ENCODE results near the gene HMGB4. TPM values are rescaled to one million over a fixed set of nuclear protein-coding genes. Genes with fewer than 3 reads are reported as not detected.

HMGB4 gene
- total and polyA plus RNA-seq, 9 of the 15 experiments (the other 6 are each of a cell fraction or from before 2014, with no cell fraction given) = not detected

GRCh38 chr1:33822396-33822795 is 41.5 kb upstream of the HMGB4 start:
- Histone ChIP-seq H3K27me3 (ENCODE audit: control insufficient read depth in 2 of 2, insufficient read depth in 2 of 2, low read length in 2 of 2) (peaks cover 0 to 6% of the 10 kb centered on the region in 2 experiments; a peak in 2 of 5 replicates), H3K9me1 (ENCODE audit: control insufficient read depth, insufficient read depth, low read length) (no peaks in the 10 kb centered on the region), H3K9ac (ENCODE audit: insufficient read depth in 1 of 2, low read depth in 2 of 2, low read length in 2 of 2) (no peak overlapping the region), H4K20me1 (replicated peaks; ENCODE audit: control insufficient read depth, insufficient read depth, low read length) (no peaks in the 10 kb centered on the region; the same call in 1 of the 2 replicates), H2AFZ (ENCODE audit: low read depth, low read length) (no peak overlapping the region), H3K79me2 (ENCODE audit: control insufficient read depth, insufficient read depth, low read length) (no peaks in the 10 kb centered on the region), H3K4me1 (replicated peaks in 1 of 2; ENCODE audit: control insufficient read depth in 2 of 2, insufficient read depth in 2 of 2, low read length in 2 of 2) (no peaks in the 10 kb centered on the region), H3K4me2 (ENCODE audit: insufficient read depth, low read length) (no peak overlapping the region), H3K36me3 (ENCODE audit: control insufficient read depth, insufficient read depth, low read length) (no peaks in the 10 kb centered on the region), H3K27ac (ENCODE audit: extremely low read depth, low read depth, low read length) (no peak overlapping the region), H3K4me3 (no peak overlapping the region), H3K9me3 (replicated peaks; ENCODE audit: control insufficient read depth, insufficient read depth, low read depth, low read length) (no peaks in the 10 kb centered on the region; the same call in 1 of the 2 replicates)
- BruUV-seq (replicated peaks) = no TSS peak
- FAIRE-seq = no peak
- no peak for DNase-seq (ENCODE audit: extremely low read depth in 1 of 4, low spot score in 3 of 4)
- in situ Hi-C loops (cut with MboI) (no loop called here), intact Hi-C loops (cut with micrococcal nuclease) (no loop called here)
- CTCF ChIA-PET (ENCODE audit: low intra/inter-chr PET ratio) = no interaction called here
- no peak for ATAC-seq
- 0% methylated on average over 6 of the region's 6 CpGs for WGBS (ENCODE audit: insufficient coverage, low coverage, missing lambda C conversion rate)
- TF ChIP-seq HMGXB4 (CRISPR knock-in tag; IDR thresholded peaks at IDR 0.05) (no peak), ZNF445 (CRISPR knock-in tag; IDR thresholded peaks at IDR 0.05; ENCODE audit: low read depth) (no peak), SNAPC5 (CRISPR knock-in tag; IDR thresholded peaks at IDR 0.05) (no peak)
- POLR2A ChIA-PET = interaction anchor here (0.6 to 0.7 kb wide), 2 partner anchors 295 to 1646 kb away, joined by 3 read pairs; no protein-coding TSS in a partner anchor

- no peak for ATAC-seq
- Histone ChIP-seq H4K20me1 (replicated peaks; ENCODE audit: control insufficient read depth, insufficient read depth, low read length) (no peaks in the 10 kb centered on the region; the same call in 1 of the 2 replicates), H3K36me3 (ENCODE audit: control insufficient read depth, insufficient read depth, low read length) (no peaks in the 10 kb centered on the region), H3K4me1 (replicated peaks in 1 of 2; ENCODE audit: control insufficient read depth in 2 of 2, insufficient read depth in 2 of 2, low read length in 2 of 2) (no peaks in the 10 kb centered on the region), H3K27me3 (ENCODE audit: control insufficient read depth in 2 of 2, insufficient read depth in 2 of 2, low read length in 2 of 2) (peaks cover 0 to 6% of the 10 kb centered on the region in 2 experiments; a peak in 2 of 5 replicates), H3K9me3 (replicated peaks; ENCODE audit: control insufficient read depth, insufficient read depth, low read depth, low read length) (no peaks in the 10 kb centered on the region; the same call in 1 of the 2 replicates), H2AFZ (ENCODE audit: low read depth, low read length) (no peak overlapping the region), H3K27ac (ENCODE audit: extremely low read depth, low read depth, low read length) (no peak overlapping the region), H3K9ac (ENCODE audit: insufficient read depth in 1 of 2, low read depth in 2 of 2, low read length in 2 of 2) (no peak overlapping the region), H3K4me2 (ENCODE audit: insufficient read depth, low read length) (no peak overlapping the region), H3K79me2 (ENCODE audit: control insufficient read depth, insufficient read depth, low read length) (no peaks in the 10 kb centered on the region), H3K4me3 (no peak overlapping the region), H3K9me1 (ENCODE audit: control insufficient read depth, insufficient read depth, low read length) (no peaks in the 10 kb centered on the region)
- POLR2A ChIA-PET = no interaction called here
- BruUV-seq (replicated peaks) = no TSS peak
- intact Hi-C loops (cut with micrococcal nuclease) = no loop called here
- in situ Hi-C loops (cut with MboI) = no loop called here
- WGBS (ENCODE audit: insufficient coverage, low coverage, missing lambda C conversion rate) = 3% methylated on average over 2 of the region's 2 CpGs
- no peak for FAIRE-seq
- CTCF ChIA-PET (ENCODE audit: low intra/inter-chr PET ratio) = no interaction called here
- no peak for DNase-seq (ENCODE audit: extremely low read depth in 1 of 4, low spot score in 3 of 4)
Observed at GRCh38 chr1:33823401-33823800, 40.5 kb upstream of the HMGB4 start.

All from K562 (cell line).